PC-9 (cell line): Measurements from ENCODE around the gene HOMEZ.

Source experiments
- CTCF ChIP-seq: fragments of 200-600 bp; sonication (generic); conservative IDR thresholded peaks from 2 replicates; pipeline ENCODE4 v1.6.1; 2017; ENCODE audit warnings: mixed run types, antibody characterized with exemption, mild to moderate bottlenecking, moderate library complexity
- EZH2 ChIP-seq: fragments of 200-600 bp; sonication (generic); IDR thresholded peaks from 2 replicates; pipeline ENCODE4 v1.8.0; 2017; ENCODE audit warnings: antibody characterized with exemption, low read depth

GRCh38 chr14:23324993-23325392 is 39.1 kb upstream of the HOMEZ start:
- TF ChIP-seq CTCF (no peak), EZH2 (no peak)
